ES-I3 (cell line): Measurements from ENCODE around the gene TAB2.
"Not testable (repeated sequence)": the region's sequence is repeated elsewhere in the genome, so short reads cannot be mapped to it uniquely, and the experiment has no call there.

Experiments
- H3K36me3 ChIP-seq: 2 replicates; pipeline ENCODE4 v1.6.1; 2013; ENCODE audit warnings: mild to moderate bottlenecking, low read length, control low read depth, moderate library complexity; ENCODE audit not compliant: insufficient read depth
- H3K4me1 ChIP-seq: 2 replicates; pipeline ENCODE4 v1.6.1; 2013; ENCODE audit warnings: mild to moderate bottlenecking, control low read depth, low read length; ENCODE audit not compliant: insufficient read depth
- H3K9ac ChIP-seq: 2 replicates; pipeline ENCODE4 v1.6.1; 2013; ENCODE audit warnings: low read depth, mild to moderate bottlenecking, low read length, moderate library complexity
- H3K9me3 ChIP-seq: 2 replicates; pipeline ENCODE4 v1.6.1; 2013; ENCODE audit warnings: mild to moderate bottlenecking, low read length, moderate library complexity; ENCODE audit not compliant: control insufficient read depth, insufficient read depth

Gene TAB2

GRCh38 chr6:149435919-149436586, 118.5 kb downstream of the TAB2 start:
- no peaks in the 10 kb centered on the region for H3K36me3 ChIP-seq
- no peak overlapping the region for H3K9ac ChIP-seq
- H3K4me1 ChIP-seq, result peaks cover 2% of the 10 kb centered on the region; the same call in 1 of the 2 replicates
- H3K9me3 ChIP-seq, result no peaks in the 10 kb centered on the region

- H3K4me1 ChIP-seq, result peaks cover 2% of the 10 kb centered on the region; the same call in 1 of the 2 replicates
- H3K9ac ChIP-seq, result no peak overlapping the region
- no peaks in the 10 kb centered on the region for H3K9me3 ChIP-seq
- H3K36me3 ChIP-seq, result no peaks in the 10 kb centered on the region
Measured at GRCh38 chr6:149436647-149437046, 119.1 kb downstream of the TAB2 start.

- Histone ChIP-seq H3K36me3 (no peaks in the 10 kb centered on the region), H3K9me3 (no peaks in the 10 kb centered on the region), H3K4me1 (no peaks in the 10 kb centered on the region; the same call in 1 of the 2 replicates), H3K9ac (no peak overlapping the region)
Measured at GRCh38 chr6:149437212-149437611, 119.7 kb downstream of the TAB2 start.

- no peaks in the 10 kb centered on the region for H3K36me3 ChIP-seq
- no peaks in the 10 kb centered on the region; the same call in 1 of the 2 replicates for H3K4me1 ChIP-seq
- no peak overlapping the region for H3K9ac ChIP-seq
- no peaks in the 10 kb centered on the region for H3K9me3 ChIP-seq
Measured at GRCh38 chr6:149438855-149439254, 121.3 kb downstream of the TAB2 start.

- Histone ChIP-seq H3K9me3 (no peaks in the 10 kb centered on the region), H3K36me3 (no peaks in the 10 kb centered on the region), H3K4me1 (no peaks in the 10 kb centered on the region; the same call in 1 of the 2 replicates), H3K9ac (no peak overlapping the region)
Measured at GRCh38 chr6:149439626-149440025, 122.1 kb downstream of the TAB2 start.

- Histone ChIP-seq H3K9me3 (no peaks in the 10 kb centered on the region), H3K4me1 (no peaks in the 10 kb centered on the region; the same call in 1 of the 2 replicates), H3K9ac (no peak overlapping the region), H3K36me3 (no peaks in the 10 kb centered on the region)
Measured at GRCh38 chr6:149440735-149441671, 123.5 kb downstream of the TAB2 start.

- Histone ChIP-seq H3K9ac (no peak overlapping the region), H3K36me3 (no peaks in the 10 kb centered on the region), H3K4me1 (no peaks in the 10 kb centered on the region; the same call in 1 of the 2 replicates), H3K9me3 (no peaks in the 10 kb centered on the region)
Measured at GRCh38 chr6:149441740-149442139, 124.2 kb downstream of the TAB2 start.

GRCh38 chr6:149443411-149444181, 126.1 kb downstream of the TAB2 start:
- Histone ChIP-seq H3K4me1 (no peaks in the 10 kb centered on the region; the same call in 1 of the 2 replicates), H3K36me3 (no peaks in the 10 kb centered on the region), H3K9ac (no peak overlapping the region), H3K9me3 (no peaks in the 10 kb centered on the region)

GRCh38 chr6:149444360-149445094, 127.0 kb downstream of the TAB2 start:
- H3K4me1 ChIP-seq, H3K36me3 ChIP-seq, H3K9me3 ChIP-seq, H3K9ac ChIP-seq: not testable (repeated sequence)

- H3K36me3 ChIP-seq, result no peaks in the 10 kb centered on the region
- H3K9me3 ChIP-seq, result no peaks in the 10 kb centered on the region
- H3K4me1 ChIP-seq, result no peaks in the 10 kb centered on the region; the same call in 1 of the 2 replicates
- no peak overlapping the region for H3K9ac ChIP-seq
Measured at GRCh38 chr6:149445095-149445466, 127.6 kb downstream of the TAB2 start.

- no peaks in the 10 kb centered on the region for H3K36me3 ChIP-seq
- no peaks in the 10 kb centered on the region; the same call in 1 of the 2 replicates for H3K4me1 ChIP-seq
- H3K9ac ChIP-seq, result no peak overlapping the region
- no peaks in the 10 kb centered on the region for H3K9me3 ChIP-seq
Measured at GRCh38 chr6:149445573-149445972, 128.1 kb downstream of the TAB2 start.

- no peaks in the 10 kb centered on the region for H3K9me3 ChIP-seq
- no peak overlapping the region for H3K9ac ChIP-seq
- H3K36me3 ChIP-seq, result no peaks in the 10 kb centered on the region
- H3K4me1 ChIP-seq, result no peaks in the 10 kb centered on the region
Measured at GRCh38 chr6:149446791-149447376, 129.4 kb downstream of the TAB2 start.

GRCh38 chr6:149448821-149449453, 131.4 kb downstream of the TAB2 start:
- no peaks in the 10 kb centered on the region for H3K36me3 ChIP-seq
- no peak overlapping the region for H3K9ac ChIP-seq
- no peaks in the 10 kb centered on the region for H3K4me1 ChIP-seq
- no peaks in the 10 kb centered on the region for H3K9me3 ChIP-seq
